GM12801 (cell line): ENCODE data around the gene ZCRB1.

Source experiments
- TF ChIP-seq, protein P1 (sequence below): IDR thresholded peaks from one replicate; pipeline ENCODE4 v1.5.1; 2011; ENCODE audit warnings: control low read depth; ENCODE audit not compliant: insufficient read length; ENCODE audit errors: extremely low read depth

Gene ZCRB1

DNA sequence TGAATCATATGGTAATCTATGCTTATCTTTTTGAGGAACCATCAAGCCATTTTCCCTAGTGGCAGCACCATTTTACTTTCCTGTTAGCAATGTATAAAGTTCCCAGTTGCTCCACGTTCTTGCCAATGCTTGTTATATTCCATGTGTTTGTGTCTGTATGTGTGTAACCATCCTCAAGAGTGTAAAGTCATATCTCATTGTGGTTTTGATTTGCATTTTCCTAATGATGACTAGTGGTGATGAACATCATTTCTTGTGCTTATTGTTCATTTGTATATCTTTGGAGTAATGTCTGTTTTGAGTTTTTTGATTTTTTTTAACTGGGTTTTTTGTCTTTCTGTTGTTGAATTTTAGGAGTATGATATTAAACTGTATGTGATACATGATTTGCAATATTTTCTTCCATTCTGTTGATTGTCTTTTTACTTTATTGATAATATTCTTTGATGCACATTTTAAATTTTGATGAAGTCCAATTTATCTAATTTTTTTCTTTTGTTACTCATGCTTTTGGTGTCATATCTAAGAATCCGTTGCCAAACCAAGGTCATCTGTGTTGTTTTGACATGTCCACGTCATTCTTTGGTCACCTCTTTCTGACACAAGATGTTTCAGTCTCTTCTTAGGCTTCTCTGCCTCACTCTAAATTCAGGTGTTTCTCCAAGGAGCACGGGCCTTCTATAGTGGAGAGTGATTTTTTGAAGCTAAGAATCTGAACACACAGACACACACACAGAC, 36.2 kb upstream of the ZCRB1 start:
- TF ChIP-seq, protein P1, sequence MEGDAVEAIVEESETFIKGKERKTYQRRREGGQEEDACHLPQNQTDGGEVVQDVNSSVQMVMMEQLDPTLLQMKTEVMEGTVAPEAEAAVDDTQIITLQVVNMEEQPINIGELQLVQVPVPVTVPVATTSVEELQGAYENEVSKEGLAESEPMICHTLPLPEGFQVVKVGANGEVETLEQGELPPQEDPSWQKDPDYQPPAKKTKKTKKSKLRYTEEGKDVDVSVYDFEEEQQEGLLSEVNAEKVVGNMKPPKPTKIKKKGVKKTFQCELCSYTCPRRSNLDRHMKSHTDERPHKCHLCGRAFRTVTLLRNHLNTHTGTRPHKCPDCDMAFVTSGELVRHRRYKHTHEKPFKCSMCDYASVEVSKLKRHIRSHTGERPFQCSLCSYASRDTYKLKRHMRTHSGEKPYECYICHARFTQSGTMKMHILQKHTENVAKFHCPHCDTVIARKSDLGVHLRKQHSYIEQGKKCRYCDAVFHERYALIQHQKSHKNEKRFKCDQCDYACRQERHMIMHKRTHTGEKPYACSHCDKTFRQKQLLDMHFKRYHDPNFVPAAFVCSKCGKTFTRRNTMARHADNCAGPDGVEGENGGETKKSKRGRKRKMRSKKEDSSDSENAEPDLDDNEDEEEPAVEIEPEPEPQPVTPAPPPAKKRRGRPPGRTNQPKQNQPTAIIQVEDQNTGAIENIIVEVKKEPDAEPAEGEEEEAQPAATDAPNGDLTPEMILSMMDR, result no peak

- TF ChIP-seq, protein P1, result no peak
Observed at GRCh38 chr12:42360747-42361403, 35.0 kb upstream of the ZCRB1 start.

DNA sequence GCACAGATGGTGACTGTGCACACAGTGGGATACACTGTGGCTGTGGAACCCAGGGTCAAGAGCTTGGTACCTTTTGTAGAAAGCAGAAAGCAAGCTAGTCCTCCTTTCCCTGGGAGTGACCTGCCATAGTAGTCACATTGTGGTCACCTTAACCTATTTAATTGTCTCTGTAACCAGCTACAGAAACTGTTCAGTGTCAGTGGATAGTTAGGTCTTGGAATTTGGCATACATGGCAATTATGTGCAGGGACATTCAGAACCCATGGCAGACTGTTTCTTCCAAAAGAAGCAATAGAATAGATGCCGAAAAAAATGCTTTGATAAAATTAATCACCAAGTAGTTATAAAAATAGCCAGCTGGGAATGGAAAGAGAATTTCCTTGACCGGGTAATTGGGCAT, 30.4 kb upstream of the ZCRB1 start:
- TF ChIP-seq, protein P1, result no peak

GRCh38 chr12:42346403-42347002, 20.6 kb upstream of the ZCRB1 start:
- TF ChIP-seq, protein P1, result no peak

- TF ChIP-seq, protein P1, result no peak
Observed at GRCh38 chr12:42343721-42344120, 17.8 kb upstream of the ZCRB1 start.

DNA sequence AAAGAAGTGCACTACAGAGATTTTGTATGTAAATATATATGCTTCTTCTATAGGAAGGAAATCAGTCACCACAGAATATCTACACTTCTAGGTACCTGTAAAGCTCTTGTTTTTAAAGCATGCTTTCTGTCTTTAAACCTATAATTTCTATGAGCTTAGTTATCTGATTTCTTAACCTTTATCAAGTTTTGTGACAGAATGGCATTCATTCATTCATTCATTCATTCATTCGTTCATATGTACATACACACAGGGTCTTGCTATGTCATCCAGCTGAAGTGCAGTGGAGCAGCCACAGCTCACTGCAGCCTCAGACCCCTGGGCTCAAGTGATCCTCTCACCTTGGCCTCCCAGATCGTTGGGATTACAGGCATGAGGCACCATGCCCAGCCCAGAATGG, 16.1 kb upstream of the ZCRB1 start:
- TF ChIP-seq, protein P1, result no peak

- TF ChIP-seq, protein P1, result no peak
Observed at GRCh38 chr12:42338280-42338679, 12.4 kb upstream of the ZCRB1 start.
